IMR-90 (cell line): ENCODE data around the gene PCDH1. TPM values are rescaled to one million over a fixed set of nuclear protein-coding genes. Genes with fewer than 3 reads are reported as not detected.

ENCODE experiments used
- ATAC-seq: fragments of 200-7000 bp; cut with Tn5 transposase; 2 replicates; pipeline ENCODE4 v1.9.1; 2020; ENCODE audit warnings: low read depth, mild to moderate bottlenecking, moderate library complexity
- BruUV-seq: library from RNA; stranded (reverse); fragments of 400-500 nt; replicated peaks from 2 replicates; lab custom pipeline; 2021; lab: Mats Ljungman, UMichigan
- CTCF ChIA-PET: fragments of 300-600 bp; formaldehyde crosslinking; extraction: SDS; loops from one replicate; lab custom pipeline; 2021; ENCODE audit warnings: antibody characterized with exemption; lab: Yijun Ruan, JAX
- POLR2A ChIA-PET: fragments of 300-600 bp; sonication (Branson Sonifier 250); formaldehyde crosslinking; loops from one replicate; lab custom pipeline; 2022; ENCODE audit warnings: antibody characterized with exemption; ENCODE audit not compliant: unreplicated experiment; lab: Charles Lee
- DNase-seq: peaks from one replicate; pipeline ENCODE4 v3.0.0; 2013
- H2AFZ ChIP-seq: replicated peaks from 2 replicates; pipeline ENCODE3; 2013; ENCODE audit warnings: low read length, mild to moderate bottlenecking; ENCODE audit not compliant: poor library complexity
- H2AK5ac ChIP-seq: 2 replicates; pipeline ENCODE4 v1.6.1; 2013; ENCODE audit warnings: low read depth, low read length, inconsistent platforms
- H2AK9ac ChIP-seq: replicated peaks from 2 replicates; pipeline ENCODE3; 2013; ENCODE audit warnings: mild to moderate bottlenecking, low read depth, low read length, moderate library complexity; ENCODE audit not compliant: poor library complexity
- H2BK120ac ChIP-seq: 2 replicates; pipeline ENCODE4 v1.6.1; 2013; ENCODE audit warnings: low read depth, low read length, inconsistent platforms
- H2BK15ac ChIP-seq: 3 replicates; pipeline ENCODE4 v1.6.1; 2013; ENCODE audit warnings: low read depth, low read length, inconsistent platforms
- H2BK20ac ChIP-seq: 2 replicates; pipeline ENCODE4 v1.6.1; 2013; ENCODE audit warnings: low read depth, mild to moderate bottlenecking, inconsistent platforms, low read length, moderate library complexity
- H2BK5ac ChIP-seq: 2 replicates; pipeline ENCODE4 v1.6.1; 2013; ENCODE audit warnings: mild to moderate bottlenecking, low read depth, low read length, inconsistent platforms; ENCODE audit not compliant: poor library complexity, severe bottlenecking
- H3K14ac ChIP-seq: replicated peaks from 2 replicates; pipeline ENCODE4 v1.6.1; 2013; ENCODE audit warnings: low read depth, low read length, inconsistent platforms
- H3K18ac ChIP-seq: 2 replicates; pipeline ENCODE4 v1.6.1; 2013; ENCODE audit warnings: low read depth, low read length, control low read depth
- H3K23ac ChIP-seq: 2 replicates; pipeline ENCODE4 v1.6.1; 2013; ENCODE audit warnings: low read depth, low read length, inconsistent platforms
- H3K27ac ChIP-seq: 2 replicates; pipeline ENCODE4 v1.5.1; 2013; ENCODE audit warnings: mild to moderate bottlenecking, control low read depth, low read length; ENCODE audit not compliant: insufficient read depth
- H3K27me3 ChIP-seq: 2 replicates; pipeline ENCODE4 v1.6.1; 2013; ENCODE audit warnings: low read length; ENCODE audit not compliant: control insufficient read depth, insufficient read depth
- H3K36me3 ChIP-seq: 2 replicates; pipeline ENCODE4 v1.6.1; 2013; ENCODE audit warnings: low read length, mixed read lengths; ENCODE audit not compliant: control insufficient read depth, insufficient read depth
- H3K4ac ChIP-seq: 2 replicates; pipeline ENCODE4 v1.6.1; 2013; ENCODE audit warnings: low read depth, low read length, inconsistent platforms
- H3K4me1 ChIP-seq: 2 replicates; pipeline ENCODE4 v1.6.1; 2013; ENCODE audit warnings: low read length, mixed read lengths; ENCODE audit not compliant: control insufficient read depth, insufficient read depth
- H3K4me2 ChIP-seq: 2 replicates; pipeline ENCODE4 v1.6.1; 2013; ENCODE audit warnings: low read depth, mild to moderate bottlenecking, control low read depth, low read length, moderate library complexity
- H3K4me3 ChIP-seq: 2 replicates; pipeline ENCODE4 v1.5.1; 2013; ENCODE audit warnings: low read depth, mild to moderate bottlenecking, control low read depth, low read length, moderate library complexity; ENCODE audit not compliant: insufficient read depth
- H3K56ac ChIP-seq: 2 replicates; pipeline ENCODE4 v1.6.1; 2013; ENCODE audit warnings: low read length, inconsistent platforms; ENCODE audit not compliant: insufficient read depth; ENCODE audit errors: extremely low read depth
- H3K79me1 ChIP-seq, 2 experiments: 2 replicates each; pipeline ENCODE4 v1.6.1; 2013; ENCODE audit warnings: low read length in 2 of 2, inconsistent platforms in 1 of 2, low read depth in 1 of 2
- H3K9ac ChIP-seq: 2 replicates; pipeline ENCODE4 v1.6.1; 2013; ENCODE audit warnings: low read depth, low read length, control low read depth
- H3K9me1 ChIP-seq: 2 replicates; pipeline ENCODE4 v1.6.1; 2013; ENCODE audit warnings: low read length, inconsistent platforms; ENCODE audit not compliant: insufficient read depth
- H3K9me3 ChIP-seq: 2 replicates; pipeline ENCODE4 v1.6.1; 2013; ENCODE audit warnings: low read length; ENCODE audit not compliant: control insufficient read depth, insufficient read depth
- H4K20me1 ChIP-seq: 2 replicates; pipeline ENCODE4 v1.6.1; 2013; ENCODE audit warnings: low read length, inconsistent platforms; ENCODE audit not compliant: insufficient read depth
- H4K5ac ChIP-seq: 2 replicates; pipeline ENCODE4 v1.6.1; 2013; ENCODE audit warnings: mild to moderate bottlenecking, low read depth, low read length, control low read depth
- H4K8ac ChIP-seq, 2 experiments: 2 replicates each; pipeline ENCODE4 v1.6.1; 2013; ENCODE audit warnings: low read depth in 2 of 2, low read length in 2 of 2, control low read depth in 1 of 2, inconsistent platforms in 1 of 2
- H4K91ac ChIP-seq: 2 replicates; pipeline ENCODE4 v1.6.1; 2013; ENCODE audit warnings: low read depth, low read length, inconsistent platforms; ENCODE audit not compliant: insufficient read depth
- BHLHE40 ChIP-seq: fragments of 150-350 bp; IDR thresholded peaks from 2 replicates; pipeline ENCODE4 v1.6.1; 2016; ENCODE audit warnings: mild to moderate bottlenecking, low read depth, low read length
- CEBPB ChIP-seq: IDR thresholded peaks from 2 replicates; pipeline ENCODE4 v1.6.1; 2012; ENCODE audit warnings: low read depth, low read length, improper control_type of control experiment
- CHD1 ChIP-seq: IDR thresholded peaks from 2 replicates; pipeline ENCODE4 v1.6.1; 2012; ENCODE audit warnings: low read depth, low read length, improper control_type of control experiment
- CTCF ChIP-seq: conservative IDR thresholded peaks from 2 replicates; pipeline ENCODE4 v1.5.1; 2012; ENCODE audit warnings: mild to moderate bottlenecking, low read depth, low read length, improper control_type of control experiment
- ELK1 ChIP-seq: fragments of 150-350 bp; IDR thresholded peaks from 2 replicates; pipeline ENCODE4 v1.6.1; 2016; ENCODE audit warnings: low read depth, mild to moderate bottlenecking, low read length, moderate library complexity, borderline replicate concordance
- FOS ChIP-seq: fragments of 150-350 bp; IDR thresholded peaks from 2 replicates; pipeline ENCODE4 v1.6.1; 2016; ENCODE audit warnings: low read depth, low read length
- MAZ ChIP-seq: IDR thresholded peaks from 2 replicates; pipeline ENCODE4 v1.6.1; 2012; ENCODE audit warnings: low read depth, mild to moderate bottlenecking, low read length, improper control_type of control experiment, moderate library complexity, borderline replicate concordance
- MXI1 ChIP-seq: IDR thresholded peaks from 2 replicates; pipeline ENCODE4 v1.6.1; 2012; ENCODE audit warnings: low read depth, mild to moderate bottlenecking, low read length, moderate library complexity, borderline replicate concordance
- NFE2L2 ChIP-seq: fragments of 150-350 bp; IDR thresholded peaks from 2 replicates; pipeline ENCODE4 v1.6.1; 2016; ENCODE audit warnings: low read depth, mild to moderate bottlenecking, low read length
- POLR2A ChIP-seq: IDR thresholded peaks from 2 replicates; pipeline ENCODE4 v1.6.1; 2012; ENCODE audit warnings: mild to moderate bottlenecking, low read depth, low read length
- RAD21 ChIP-seq: IDR thresholded peaks from 2 replicates; pipeline ENCODE4 v1.6.1; 2012; ENCODE audit warnings: low read length, improper control_type of control experiment
- RCOR1 ChIP-seq: IDR thresholded peaks from 2 replicates; pipeline ENCODE4 v1.6.1; 2012; ENCODE audit warnings: mild to moderate bottlenecking, low read length, improper control_type of control experiment; ENCODE audit not compliant: insufficient replicate concordance
- RFX5 ChIP-seq: IDR thresholded peaks from 2 replicates; pipeline ENCODE4 v1.8.0; 2012; ENCODE audit warnings: low read depth, mild to moderate bottlenecking, low read length, moderate library complexity
- SMC3 ChIP-seq: fragments of 150-350 bp; IDR thresholded peaks from 2 replicates; pipeline ENCODE4 v1.6.1; 2016; ENCODE audit warnings: low read depth, mild to moderate bottlenecking, antibody characterized with exemption, low read length, moderate library complexity
- USF2 ChIP-seq: fragments of 150-350 bp; IDR thresholded peaks from 2 replicates; pipeline ENCODE4 v1.6.1; 2017; ENCODE audit warnings: mild to moderate bottlenecking, antibody characterized with exemption, low read length, low read depth
- WGBS, 2 experiments: methylation state at CpG; one replicate each; pipeline versions ENCODE4 v1.1.5 to v1.1.7; 2013; ENCODE audit warnings: missing lambda C conversion rate in 2 of 2; ENCODE audit not compliant: insufficient read length in 1 of 2; ENCODE audit errors: extremely low coverage in 2 of 2; 5-methylcytosine and 5-hydroxymethylcytosine counted together
- dilution Hi-C: fragments of 300-500 bp; cut with HindIII; formaldehyde crosslinking; loops from one replicate; pipeline ENCODE4 v1.14.3; 2018; ENCODE audit warnings: low sequenced_read_pairs; ENCODE audit not compliant: unreplicated experiment
- in situ Hi-C: fragments of 300-500 bp; cut with MboI; formaldehyde crosslinking; loops from 3 replicates; pipeline ENCODE4 v1.14.3; 2019; ENCODE audit warnings: low sequenced_read_pairs, inconsistent platforms, mixed read lengths
- intact Hi-C: fragments of 100-400 bp; cut with micrococcal nuclease; formaldehyde crosslinking; loops from 2 replicates; pipeline ENCODE4 v1.10.0; 2022
- polyA plus RNA-seq, 3 experiments: library from polyadenylated mRNA; depleted of rRNA; stranded (reverse); fragments of >200 nt; gene quantifications; 2 replicates each; pipeline ENCODE4 v1.2.3, GENCODE V29; 2012; ENCODE audit warnings: low replicate concordance in 1 of 3
- total RNA-seq: library from RNA; depleted of rRNA; stranded (reverse); fragments of >200 nt; gene quantifications from 2 replicates; pipeline ENCODE4 v1.2.3, GENCODE V29; 2012

Gene PCDH1
- total and polyA plus RNA-seq, 2 of the 4 experiments (the other 2 are of a cell fraction) = 0.74 to 0.90 TPM

- Histone ChIP-seq H3K27me3 (peaks cover 53% of the 10 kb centered on the region), H3K36me3 (no peaks in the 10 kb centered on the region), H3K23ac (no peak overlapping the region), H2AK9ac (no peak overlapping the region), H3K4ac (no peak overlapping the region), H3K9me1 (no peaks in the 10 kb centered on the region), H2BK120ac (no peak overlapping the region), H4K5ac (no peak overlapping the region), H4K91ac (no peak overlapping the region), H3K9ac (no peak overlapping the region), H4K8ac (no peak overlapping the region), H3K18ac (no peak overlapping the region), H3K79me1 (no peaks in the 10 kb centered on the region), H3K9me3 (no peaks in the 10 kb centered on the region), H2BK20ac (no peak overlapping the region), H3K4me2 (no peak overlapping the region), H3K4me3 (no peak overlapping the region), H4K20me1 (no peaks in the 10 kb centered on the region; the same call in 1 of the 2 replicates), H2BK5ac (no peak overlapping the region), H2AK5ac (no peak overlapping the region), H3K56ac (no peak overlapping the region), H3K14ac (no peak overlapping the region), H2AFZ (no peak overlapping the region), H3K4me1 (no peaks in the 10 kb centered on the region; the same call in 1 of the 2 replicates), H2BK15ac (no peak overlapping the region), H3K27ac (no peak overlapping the region)
- DNase-seq = no peak
- ChIA-PET CTCF (interaction anchor here (0.8 kb wide), 1 partner anchor 85 kb away, joined by 4 read pairs; the partner anchor contains the start of gene RNF14), POLR2A (no interaction called here)
- in situ Hi-C loops = loop anchor here (5.0 kb wide), 1 partner anchor 187 kb away; no protein-coding TSS in a partner anchor
- ATAC-seq = no peak
- WGBS, 2 experiments = no CpG with 5 or more reads among the region's 8 CpGs
- TF ChIP-seq POLR2A = no peak
- no peak for TF ChIP-seq BHLHE40
- TF ChIP-seq RAD21 = no peak
- TF ChIP-seq CHD1 = no peak
- TF ChIP-seq USF2 = no peak
- TF ChIP-seq CEBPB = no peak
- no peak for TF ChIP-seq RCOR1
- TF ChIP-seq MXI1 = no peak
- TF ChIP-seq NFE2L2 = no peak
- TF ChIP-seq ELK1 = no peak
- TF ChIP-seq SMC3 = no peak
- TF ChIP-seq RFX5 = no peak
- no peak for TF ChIP-seq FOS
- TF ChIP-seq MAZ = no peak
- TF ChIP-seq CTCF = no peak
- no TSS peak for BruUV-seq
- dilution Hi-C loops = no loop called here
- intact Hi-C loops = no loop called here
Measured at GRCh38 chr5:141883892-141884318, 5.7 kb upstream of the PCDH1 start.
